SU-DHL-6 (cell line): ENCODE results near the gene PPP1R27.

Experiments
- H2AFZ ChIP-seq: fragments of 200-600 bp; sonication (generic); 2 replicates; pipeline ENCODE4 v1.6.1; 2014; ENCODE audit warnings: low read depth, mild to moderate bottlenecking, moderate library complexity, mixed read lengths, antibody characterized with exemption, low read length; ENCODE audit not compliant: severe bottlenecking
- H3F3A ChIP-seq: fragments of 200-600 bp; shearing (Covaris generic); 2 replicates; pipeline ENCODE4 v1.6.0; 2016; ENCODE audit warnings: antibody characterized with exemption, mild to moderate bottlenecking; ENCODE audit not compliant: insufficient read depth
- H3K27ac ChIP-seq: fragments of 200-600 bp; sonication (generic); 2 replicates; pipeline ENCODE4 v1.5.1; 2016; ENCODE audit warnings: low read depth, mild to moderate bottlenecking, low read length, moderate library complexity, mixed read lengths
- H3K27me3 ChIP-seq: fragments of 200-600 bp; sonication (generic), shearing (Covaris generic); 2 replicates; pipeline ENCODE4 v1.6.0; 2014; ENCODE audit warnings: mild to moderate bottlenecking, low read length
- H3K36me3 ChIP-seq: fragments of 200-600 bp; sonication (generic); 2 replicates; pipeline ENCODE4 v1.6.1; 2014; ENCODE audit warnings: mild to moderate bottlenecking, low read length, mixed read lengths
- H3K4me2 ChIP-seq: fragments of 300-600, 200-600 bp; shearing (Covaris generic), sonication (generic); 2 replicates; pipeline ENCODE4 v1.6.0; 2014; ENCODE audit warnings: low read length, low read depth, mild to moderate bottlenecking; ENCODE audit not compliant: poor library complexity, severe bottlenecking
- H3K4me3 ChIP-seq: fragments of 200-600 bp; sonication (generic); 2 replicates; pipeline ENCODE4 v1.5.1; 2014; ENCODE audit warnings: antibody characterized with exemption, low read length, mild to moderate bottlenecking, mixed read lengths; ENCODE audit not compliant: insufficient read depth, poor library complexity, severe bottlenecking
- H3K79me2 ChIP-seq: fragments of 200-600 bp; sonication (generic); 2 replicates; pipeline ENCODE4 v1.6.1; 2014; ENCODE audit warnings: mild to moderate bottlenecking, low read length, moderate library complexity; ENCODE audit not compliant: insufficient read depth
- H3K9ac ChIP-seq: fragments of 200-600 bp; sonication (generic); 2 replicates; pipeline ENCODE4 v1.7.0; 2014; ENCODE audit warnings: mild to moderate bottlenecking, low read length
- H3K9me2 ChIP-seq: fragments of 200-600 bp; sonication (generic); replicated peaks from 2 replicates; pipeline ENCODE4 v1.6.1; 2014; ENCODE audit warnings: low read length; ENCODE audit not compliant: insufficient read depth
- H3K9me3 ChIP-seq: fragments of 200-600 bp; sonication (generic); 2 replicates; pipeline ENCODE4 v1.6.1; 2014; ENCODE audit warnings: low read length, mixed read lengths; ENCODE audit not compliant: insufficient read depth
- H4K20me1 ChIP-seq: fragments of 200-600 bp; sonication (generic); 2 replicates; pipeline ENCODE4 v1.6.1; 2014; ENCODE audit warnings: low read depth, mild to moderate bottlenecking, antibody characterized with exemption, low read length, moderate library complexity, mixed read lengths
- EZH2phosphoT487 ChIP-seq: fragments of 200-600 bp; sonication (generic), shearing (Covaris generic); conservative IDR thresholded peaks from 2 replicates; pipeline ENCODE4 v1.6.1; 2018; ENCODE audit warnings: mild to moderate bottlenecking, antibody characterized with exemption, low read length, moderate library complexity, mixed read lengths
- TF ChIP-seq, protein P1 (sequence below): fragments of 200-600 bp; sonication (generic); IDR thresholded peaks from one replicate; pipeline ENCODE4 v1.5.1; 2017; ENCODE audit warnings: antibody characterized with exemption, mild to moderate bottlenecking, low read length, moderate library complexity; ENCODE audit not compliant: insufficient read depth, poor library complexity, severe bottlenecking

Gene PPP1R27

DNA sequence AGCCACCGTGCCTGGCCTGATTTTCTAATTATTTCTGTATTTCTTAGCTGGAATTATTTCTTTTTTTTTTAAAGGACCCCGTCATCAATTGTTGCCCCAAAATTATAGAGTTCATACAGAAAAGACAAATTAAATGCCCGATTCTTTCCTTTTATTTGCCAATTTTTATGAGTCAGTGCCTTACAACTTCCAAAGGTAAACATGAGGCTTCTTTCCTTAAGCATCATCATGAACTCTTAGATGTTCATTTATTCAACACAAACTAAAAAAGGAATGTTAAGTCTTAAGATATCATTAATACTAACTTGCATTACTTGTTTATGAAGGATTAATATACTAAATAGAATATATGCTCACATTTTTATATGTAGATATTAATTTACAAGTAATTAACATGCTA, 43.4 kb upstream of the PPP1R27 start:
- no peak overlapping the region for H3K4me3 ChIP-seq

DNA sequence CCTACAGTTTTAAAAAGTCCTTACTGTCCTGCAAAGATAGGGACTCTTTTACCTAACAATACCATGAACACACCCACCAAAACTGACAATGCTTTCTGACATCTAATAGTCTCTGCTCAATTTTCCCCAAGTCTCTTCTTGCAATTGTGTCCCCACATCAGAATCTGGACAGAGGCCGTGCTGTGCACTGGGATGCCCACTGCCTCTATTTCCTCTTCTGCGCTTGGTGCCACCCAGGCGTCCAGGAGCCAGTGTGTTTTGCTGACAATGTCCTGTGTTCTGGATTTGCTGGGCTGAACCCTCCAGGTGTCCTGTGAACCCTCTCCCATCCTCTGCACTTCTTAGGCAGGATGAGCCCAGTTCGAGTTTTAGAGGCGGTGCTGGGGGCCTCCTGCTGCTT, 42.7 kb upstream of the PPP1R27 start:
- no peak for TF ChIP-seq EZH2phosphoT487
- TF ChIP-seq, protein P1, sequence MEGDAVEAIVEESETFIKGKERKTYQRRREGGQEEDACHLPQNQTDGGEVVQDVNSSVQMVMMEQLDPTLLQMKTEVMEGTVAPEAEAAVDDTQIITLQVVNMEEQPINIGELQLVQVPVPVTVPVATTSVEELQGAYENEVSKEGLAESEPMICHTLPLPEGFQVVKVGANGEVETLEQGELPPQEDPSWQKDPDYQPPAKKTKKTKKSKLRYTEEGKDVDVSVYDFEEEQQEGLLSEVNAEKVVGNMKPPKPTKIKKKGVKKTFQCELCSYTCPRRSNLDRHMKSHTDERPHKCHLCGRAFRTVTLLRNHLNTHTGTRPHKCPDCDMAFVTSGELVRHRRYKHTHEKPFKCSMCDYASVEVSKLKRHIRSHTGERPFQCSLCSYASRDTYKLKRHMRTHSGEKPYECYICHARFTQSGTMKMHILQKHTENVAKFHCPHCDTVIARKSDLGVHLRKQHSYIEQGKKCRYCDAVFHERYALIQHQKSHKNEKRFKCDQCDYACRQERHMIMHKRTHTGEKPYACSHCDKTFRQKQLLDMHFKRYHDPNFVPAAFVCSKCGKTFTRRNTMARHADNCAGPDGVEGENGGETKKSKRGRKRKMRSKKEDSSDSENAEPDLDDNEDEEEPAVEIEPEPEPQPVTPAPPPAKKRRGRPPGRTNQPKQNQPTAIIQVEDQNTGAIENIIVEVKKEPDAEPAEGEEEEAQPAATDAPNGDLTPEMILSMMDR = no peak
- Histone ChIP-seq H2AFZ (no peak overlapping the region), H3K9me2 (no peaks in the 10 kb centered on the region), H4K20me1 (no peaks in the 10 kb centered on the region), H3K4me3 (no peak overlapping the region), H3K27me3 (no peaks in the 10 kb centered on the region), H3K9me3 (no peaks in the 10 kb centered on the region), H3K9ac (no peak overlapping the region), H3F3A (peaks cover 43% of the 10 kb centered on the region), H3K4me2 (no peak overlapping the region), H3K79me2 (0 out of 2 replicates have a peak, but pooled peaks cover 9% of the 10 kb centered on the region), H3K27ac (no peak overlapping the region), H3K36me3 (peaks cover 22% of the 10 kb centered on the region)

More for the DNA sequence above, 43.4 kb upstream of the PPP1R27 start:
- Histone ChIP-seq H3K79me2 (0 out of 2 replicates have a peak, but pooled peaks cover 9% of the 10 kb centered on the region), H2AFZ (no peak overlapping the region), H3K4me2 (no peak overlapping the region), H3F3A (peaks cover 37% of the 10 kb centered on the region), H3K9me3 (no peaks in the 10 kb centered on the region), H3K9ac (no peak overlapping the region), H3K36me3 (peaks cover 22% of the 10 kb centered on the region), H3K9me2 (no peaks in the 10 kb centered on the region), H3K27me3 (no peaks in the 10 kb centered on the region), H3K27ac (no peak overlapping the region), H4K20me1 (no peaks in the 10 kb centered on the region)
- no peak for TF ChIP-seq EZH2phosphoT487
- TF ChIP-seq, protein P1 = no peak

DNA sequence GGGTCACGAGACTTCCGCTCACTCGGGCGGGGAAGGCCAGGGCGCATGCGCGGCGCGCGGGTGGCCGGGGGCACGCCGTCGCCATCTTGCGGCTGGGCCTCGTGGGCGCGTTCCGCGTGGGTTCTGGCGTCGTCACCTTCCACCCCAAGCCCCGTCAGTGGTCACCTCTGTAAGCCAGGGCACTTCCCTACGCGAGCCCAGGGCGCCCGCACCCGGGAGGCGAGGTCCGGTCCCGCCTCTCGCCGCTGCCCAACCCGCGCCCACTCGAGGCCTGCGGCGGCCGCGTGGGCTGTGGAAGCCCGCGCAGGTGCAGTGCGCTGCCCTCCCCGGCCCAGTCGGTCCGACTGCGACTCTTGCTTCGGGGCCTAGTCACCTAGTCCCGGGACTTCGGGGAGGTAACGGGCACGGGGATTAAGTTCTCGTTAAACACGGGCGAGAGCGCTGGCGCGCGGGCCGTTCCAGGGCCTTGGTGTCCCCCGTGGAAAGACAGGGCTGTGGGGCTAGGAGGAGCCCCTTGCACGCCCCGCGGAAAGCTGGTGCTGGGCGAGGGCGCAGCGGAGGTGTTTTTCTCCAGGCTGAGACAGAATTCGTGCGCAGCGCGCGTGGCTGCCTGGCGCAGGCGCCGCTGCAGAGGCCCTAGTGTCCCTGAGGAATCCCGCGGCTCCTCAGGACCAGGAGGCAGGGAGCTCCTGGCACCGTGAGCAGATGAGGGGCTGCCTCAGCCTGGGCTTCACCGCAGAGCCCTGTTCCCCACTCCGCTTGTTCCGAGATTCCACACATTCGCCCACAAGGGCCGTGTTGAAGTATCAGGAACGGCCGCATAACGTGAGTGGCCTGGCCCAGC, 36.8 kb upstream of the PPP1R27 start:
- Histone ChIP-seq H3K79me2 (peaks cover 21% of the 10 kb centered on the region), H3K9me3 (no peaks in the 10 kb centered on the region), H3K27ac (peak overlapping the region; percentile 87), H4K20me1 (no peaks in the 10 kb centered on the region; the same call in 1 of the 2 replicates), H2AFZ (peak overlapping the region; percentile 44), H3K27me3 (no peaks in the 10 kb centered on the region), H3K9me2 (no peaks in the 10 kb centered on the region), H3K36me3 (0 out of 2 replicates have a peak, but pooled peaks cover 4% of the 10 kb centered on the region), H3K9ac (peak overlapping the region; percentile 96), H3K4me3 (peak overlapping the region; percentile 72), H3K4me2 (peak overlapping the region; percentile 78), H3F3A (peaks cover 52% of the 10 kb centered on the region)
- no peak for TF ChIP-seq EZH2phosphoT487
- TF ChIP-seq, protein P1 = no peak
